Tibial nerve (tissue), 3 donors: Measurements from ENCODE around the gene NDUFA11.

ENCODE experiments used
- CTCF ChIP-seq, 5 experiments: fragments of 200-600 bp in 3 of 5; fragments of 450-650 bp in 2 of 5; sonication (generic) in 3 of 5; IDR thresholded peaks; one replicate each; pipeline ENCODE4 v1.5.1; 2016 to 2019; ENCODE audit warnings: antibody characterized with exemption in 5 of 5, mild to moderate bottlenecking in 3 of 5, moderate library complexity in 2 of 5
- POLR2A ChIP-seq, 2 donors: fragments of 450-650 bp; IDR thresholded peaks; one replicate each; pipeline ENCODE4 v1.6.1; 2017; ENCODE audit warnings: antibody characterized with exemption in 2 of 2, mild to moderate bottlenecking in 2 of 2, moderate library complexity in 2 of 2

GRCh38 chr19:5933391-5934068, 29.9 kb upstream of the NDUFA11 start:
- TF ChIP-seq CTCF (IDR thresholded peaks at IDR 0.05) (no peak), POLR2A (IDR thresholded peaks at IDR 0.05) (no peak)
